GM21390 (cell line): ENCODE data around the gene FADS3.

Experiments
- ATAC-seq: cut with Tn5 transposase; IDR thresholded peaks from one replicate; pipeline ENCODE4 v1.9.1; 2021; ENCODE audit not compliant: unreplicated experiment

The FADS3 gene

DNA sequence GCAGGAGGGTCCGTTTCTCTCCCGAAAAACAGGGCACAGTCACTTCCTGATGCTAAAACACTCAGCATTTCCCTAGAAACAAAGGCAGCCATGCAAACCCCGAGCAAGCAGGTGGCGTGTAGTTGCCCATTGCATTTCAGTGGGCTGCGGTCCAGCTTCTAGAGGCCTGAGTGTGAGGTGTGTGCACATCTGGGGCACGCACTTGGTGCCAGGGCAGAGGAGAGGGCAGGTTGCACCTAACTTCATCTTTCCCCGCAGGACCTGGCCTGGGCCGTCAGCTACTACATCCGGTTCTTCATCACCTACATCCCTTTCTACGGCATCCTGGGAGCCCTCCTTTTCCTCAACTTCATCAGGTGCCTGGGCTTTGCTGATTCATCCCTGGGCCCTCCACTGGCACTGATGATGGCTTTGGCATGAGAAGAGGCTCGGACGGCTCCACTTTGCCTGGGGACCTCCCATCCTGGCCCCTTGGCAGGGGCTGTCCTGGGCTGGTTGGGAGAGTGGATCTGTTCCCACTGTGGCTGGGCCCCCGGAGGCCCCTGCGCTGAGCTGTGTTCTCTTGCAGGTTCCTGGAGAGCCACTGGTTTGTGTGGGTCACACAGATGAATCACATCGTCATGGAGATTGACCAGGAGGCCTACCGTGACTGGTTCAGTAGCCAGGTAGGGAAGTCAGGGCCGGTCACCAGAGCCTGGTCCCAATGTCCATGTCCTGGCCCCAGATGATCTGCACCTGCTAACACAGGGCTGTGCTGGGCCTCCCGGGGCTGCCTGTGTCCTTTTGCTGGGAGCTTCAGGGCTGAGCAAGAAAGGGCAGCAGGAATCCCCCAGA is 28.4 kb downstream of the FADS3 start:
- ATAC-seq, result no peak

GRCh38 chr11:61861634-61862033 is 29.7 kb downstream of the FADS3 start:
- ATAC-seq, result no peak

DNA sequence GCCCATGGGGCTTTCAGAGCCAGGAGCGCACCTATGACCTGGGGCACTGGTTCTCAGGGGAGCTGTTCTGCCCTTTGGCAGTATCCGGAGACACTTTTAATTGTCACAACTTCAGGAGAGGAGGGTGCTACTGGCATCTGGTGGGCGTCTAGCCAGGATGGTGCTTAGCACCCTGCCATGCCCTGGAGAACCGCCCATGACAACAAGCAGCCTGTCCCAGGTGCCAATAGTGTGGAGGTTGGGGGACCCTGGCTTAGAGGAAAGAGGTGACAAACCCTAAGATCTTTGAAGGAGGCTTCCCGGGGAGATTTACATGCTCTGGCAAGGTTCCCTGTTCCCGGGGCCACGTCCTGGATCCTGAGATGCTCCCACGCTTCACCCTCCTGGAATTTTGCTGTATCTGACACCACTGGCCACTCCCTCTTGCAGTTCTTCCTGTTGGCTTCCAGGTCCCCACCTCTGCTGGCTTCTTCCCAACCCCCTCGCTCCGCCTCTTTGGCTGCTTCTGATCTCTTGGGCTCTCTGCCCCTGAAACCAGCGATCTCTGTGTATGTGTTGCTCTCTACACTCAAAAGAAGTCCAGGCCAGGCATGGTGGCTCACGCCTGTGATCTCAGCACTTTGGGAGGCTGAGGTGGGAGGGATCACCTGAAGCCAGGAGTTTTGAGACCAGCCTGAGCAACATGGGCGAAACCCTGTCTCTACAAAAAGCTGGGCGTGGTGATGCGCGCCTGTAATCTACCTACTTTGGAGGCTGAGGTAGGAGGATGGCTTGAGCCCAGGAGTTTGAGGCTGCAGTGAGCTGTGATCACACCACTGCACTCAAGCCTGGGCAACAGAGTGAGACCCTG is 31.1 kb downstream of the FADS3 start:
- ATAC-seq, result no peak

GRCh38 chr11:61855939-61856680 is 35.2 kb downstream of the FADS3 start:
- no peak for ATAC-seq

- no peak for ATAC-seq
Observed at GRCh38 chr11:61854966-61855714, 36.2 kb downstream of the FADS3 start.

- no peak for ATAC-seq
Observed at GRCh38 chr11:61854206-61854895, 37.0 kb downstream of the FADS3 start.

DNA sequence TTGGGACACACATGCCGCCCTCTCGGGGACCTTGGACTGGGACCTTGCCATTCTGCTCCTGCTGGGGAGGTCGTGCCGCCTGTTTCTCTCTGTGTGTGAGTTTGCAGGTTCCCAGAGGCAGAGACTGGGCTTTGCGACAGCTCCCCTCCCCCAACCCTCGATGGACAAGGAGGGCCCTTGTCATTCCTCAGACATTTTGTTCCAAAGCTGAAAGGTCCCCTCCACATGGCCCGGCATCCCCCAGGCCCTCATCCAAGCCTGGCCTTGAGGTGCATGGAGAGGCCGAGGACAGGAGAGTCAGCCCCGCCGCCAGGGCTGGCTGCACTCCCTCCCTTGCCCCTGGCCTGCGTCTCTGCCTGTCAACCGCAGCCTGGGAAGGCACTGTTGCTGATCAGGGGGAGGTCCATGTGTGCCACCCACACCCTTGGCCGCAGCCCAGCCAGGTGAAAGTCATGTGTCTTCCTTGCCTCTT is 37.6 kb downstream of the FADS3 start:
- no peak for ATAC-seq

DNA sequence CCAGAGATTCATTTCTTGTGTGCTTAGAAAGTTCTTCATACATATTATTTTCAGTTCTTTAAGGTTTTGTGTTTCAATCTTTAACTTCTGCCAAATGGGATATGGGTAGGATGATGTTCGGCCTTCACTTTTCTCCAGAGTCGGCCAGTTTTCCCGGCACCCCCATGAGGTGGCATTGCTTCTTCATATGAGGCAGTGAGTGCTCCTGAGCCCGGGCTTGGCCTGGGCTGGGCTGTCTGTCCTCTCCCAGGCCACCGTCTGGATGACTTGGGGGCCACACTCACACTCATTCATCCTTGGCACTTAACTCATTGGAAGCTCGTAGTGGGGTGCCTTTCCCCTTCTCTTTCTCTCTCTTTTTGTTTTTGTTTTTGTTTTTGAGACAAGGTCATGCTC is 39.4 kb downstream of the FADS3 start:
- no peak for ATAC-seq

GRCh38 chr11:61851113-61851899 is 40.0 kb downstream of the FADS3 start:
- ATAC-seq, result no peak

DNA sequence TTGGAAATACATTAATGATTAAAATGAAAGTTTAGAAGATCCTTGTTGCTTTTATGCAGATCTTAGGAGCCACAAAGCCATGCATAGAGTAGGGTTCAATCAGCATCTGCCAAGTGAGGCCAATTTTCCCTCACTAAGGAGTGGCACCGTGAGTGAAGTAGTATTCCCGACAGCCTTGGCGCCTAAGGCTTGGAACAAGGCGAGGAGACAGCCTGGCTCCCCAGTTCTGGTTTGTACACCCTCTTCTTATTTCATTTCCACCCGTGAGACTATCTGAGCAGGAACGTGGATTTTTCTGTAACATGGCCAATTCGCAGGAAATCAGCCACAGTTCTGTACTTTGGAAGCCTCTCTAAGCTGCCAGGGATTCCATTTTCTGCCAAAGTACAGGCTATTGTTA is 40.7 kb downstream of the FADS3 start:
- no peak for ATAC-seq

- no peak for ATAC-seq
Observed at GRCh38 chr11:61848631-61849030, 42.7 kb downstream of the FADS3 start.

DNA sequence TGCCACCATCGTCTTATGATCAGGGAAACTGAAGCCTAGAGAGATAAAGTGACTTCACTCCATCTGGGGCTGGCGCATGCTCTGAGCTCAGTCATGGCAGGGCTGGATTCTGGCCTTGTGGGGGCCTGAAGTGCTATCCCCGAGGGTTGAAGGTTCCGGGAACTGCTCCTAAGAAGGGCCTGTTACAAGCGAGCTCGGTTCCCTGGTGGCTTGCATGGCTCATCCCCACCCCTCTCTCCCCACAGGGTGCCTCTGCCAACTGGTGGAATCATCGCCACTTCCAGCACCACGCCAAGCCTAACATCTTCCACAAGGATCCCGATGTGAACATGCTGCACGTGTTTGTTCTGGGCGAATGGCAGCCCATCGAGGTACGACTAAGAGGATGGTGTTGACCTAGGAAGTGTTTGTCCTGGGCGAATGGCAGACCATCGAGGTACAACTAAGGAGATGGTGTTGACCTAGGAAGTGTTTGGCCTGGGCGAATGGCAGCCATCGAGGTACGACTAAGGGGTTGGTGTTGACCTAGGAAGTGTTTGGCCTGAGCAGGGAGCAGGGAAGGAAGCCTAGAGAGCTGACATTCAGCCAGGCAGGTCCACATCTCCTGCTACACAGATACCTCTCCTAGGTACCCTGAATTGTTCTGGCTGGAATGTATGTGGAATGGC is 43.3 kb downstream of the FADS3 start:
- no peak for ATAC-seq

DNA sequence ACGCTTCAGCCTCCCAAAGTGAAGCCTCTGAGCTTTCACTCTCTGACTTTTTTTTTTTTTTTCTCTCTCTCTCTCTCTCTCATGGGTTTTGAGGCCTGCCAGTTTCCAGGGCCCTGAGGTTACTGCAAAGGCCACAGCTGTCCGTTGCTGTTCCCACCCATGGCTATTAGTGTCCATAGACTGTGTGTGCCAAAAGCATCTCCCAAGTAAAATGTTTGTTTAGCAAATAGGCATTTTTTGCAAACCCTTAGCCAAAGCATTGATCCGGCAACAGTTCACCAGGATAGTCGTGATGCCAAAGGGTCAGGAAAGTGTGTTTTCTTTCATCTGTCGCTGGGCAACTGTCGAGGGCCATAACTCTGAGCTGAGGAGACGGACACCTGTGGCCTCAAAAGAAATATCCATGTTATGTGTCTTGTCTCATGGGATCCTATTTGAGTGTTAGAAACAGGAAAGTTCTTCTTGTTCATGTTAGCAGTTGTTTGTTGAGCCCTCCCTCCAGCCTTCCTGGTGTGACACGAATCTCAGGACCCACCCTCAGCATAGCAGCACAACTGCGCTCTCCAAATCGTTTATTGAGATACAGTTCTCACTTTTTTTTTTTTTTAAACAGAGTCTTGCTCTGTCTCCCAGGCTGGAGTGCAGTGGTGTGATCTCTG is 44.9 kb downstream of the FADS3 start:
- no peak for ATAC-seq

GRCh38 chr11:61844909-61845565 is 46.3 kb downstream of the FADS3 start:
- ATAC-seq, result no peak

DNA sequence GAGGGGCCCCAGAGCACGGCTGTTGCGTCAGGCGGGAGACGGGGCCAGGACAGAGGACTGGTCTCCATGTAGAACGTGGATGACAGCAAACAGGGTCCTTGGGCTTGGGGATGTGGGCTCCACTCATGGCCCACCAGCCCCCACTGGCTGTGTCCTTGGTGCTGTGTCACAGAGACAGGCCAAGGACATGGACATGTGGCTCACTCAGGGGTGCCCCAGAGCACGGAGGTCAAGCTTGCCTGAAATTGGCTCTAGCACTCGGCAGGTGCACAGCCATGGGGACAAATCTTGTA is 48.9 kb downstream of the FADS3 start:
- no peak for ATAC-seq

GRCh38 chr11:61841636-61842527 is 49.5 kb downstream of the FADS3 start:
- no peak for ATAC-seq

DNA sequence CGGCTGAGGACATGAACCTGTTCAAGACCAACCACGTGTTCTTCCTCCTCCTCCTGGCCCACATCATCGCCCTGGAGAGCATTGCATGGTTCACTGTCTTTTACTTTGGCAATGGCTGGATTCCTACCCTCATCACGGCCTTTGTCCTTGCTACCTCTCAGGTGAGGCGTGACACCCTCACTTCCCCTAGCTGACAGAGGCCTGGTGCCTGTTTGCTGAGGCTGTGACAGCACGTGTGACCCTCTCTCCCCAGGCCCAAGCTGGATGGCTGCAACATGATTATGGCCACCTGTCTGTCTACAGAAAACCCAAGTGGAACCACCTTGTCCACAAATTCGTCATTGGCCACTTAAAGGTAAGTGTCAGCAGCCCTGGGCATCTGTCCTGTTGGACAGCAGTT is 51.0 kb downstream of the FADS3 start:
- ATAC-seq, result no peak
